Heart left ventricle (tissue), 16 donors: Measurements from ENCODE around the gene NISCH. TPM values are rescaled to one million over a fixed set of nuclear protein-coding genes. Genes with fewer than 3 reads are reported as not detected.

ENCODE experiments used
- ATAC-seq, 4 donors: fragments of 200-7000 bp; cut with Tn5 transposase; one replicate each; pipeline ENCODE4 v1.9.1; 2020 to 2022; ENCODE audit warnings: moderate library complexity in 4 of 4, mild to moderate bottlenecking in 3 of 4, moderate number of reproducible peaks in 1 of 4
- DNase-seq, 5 donors: peaks; one replicate each; pipeline ENCODE4 v3.0.0-alpha.2; 2020
- H3K27ac ChIP-seq, 12 donors: fragments of 200-600 bp; sonication (generic) in 4 of 12; one replicate each; pipeline versions ENCODE4 v1.5.0 to v1.8.0; 2016 to 2022; ENCODE audit warnings: mild to moderate bottlenecking in 2 of 12
- H3K27me3 ChIP-seq, 9 donors: fragments of 200-600 bp; sonication (generic) in 2 of 9; one replicate each; pipeline versions ENCODE4 v1.5.1 to v1.8.0; 2016 to 2022; ENCODE audit warnings: mild to moderate bottlenecking in 3 of 9
- H3K36me3 ChIP-seq, 9 donors: fragments of 200-600 bp; sonication (generic) in 2 of 9; one replicate each; pipeline versions ENCODE4 v1.5.0 to v1.8.0; 2018 to 2022; ENCODE audit warnings: mild to moderate bottlenecking in 2 of 9
- H3K4me1 ChIP-seq, 12 donors: fragments of 200-600 bp; sonication (generic) in 4 of 12; one replicate each; pipeline versions ENCODE4 v1.5.0 to v1.8.0; 2016 to 2022; ENCODE audit warnings: mild to moderate bottlenecking in 3 of 12
- H3K4me3 ChIP-seq, 12 donors: fragments of 200-600 bp; sonication (generic) in 4 of 12; one replicate each; pipeline versions ENCODE4 v1.5.0 to v1.8.0; 2017 to 2022; ENCODE audit warnings: mild to moderate bottlenecking in 9 of 12, moderate library complexity in 4 of 12
- H3K9me3 ChIP-seq, 12 donors: fragments of 200-600 bp; sonication (generic) in 4 of 12; one replicate each; pipeline versions ENCODE4 v1.5.0 to v1.8.0; 2016 to 2022; ENCODE audit warnings: mild to moderate bottlenecking in 1 of 12
- CTCF ChIP-seq, 12 donors: fragments of 200-600 bp; sonication (generic) in 4 of 12; IDR thresholded peaks; one replicate each; pipeline versions ENCODE4 v1.5.0 to v1.8.0; 2018 to 2022; ENCODE audit warnings: antibody characterized with exemption in 12 of 12, mild to moderate bottlenecking in 5 of 12
- POLR2A ChIP-seq, 2 donors: fragments of 450-650 bp; IDR thresholded peaks; one replicate each; pipeline ENCODE4 v1.6.1; 2017; ENCODE audit warnings: antibody characterized with exemption in 2 of 2, mild to moderate bottlenecking in 2 of 2, moderate library complexity in 2 of 2
- WGBS, 4 donors: extraction: QIAGEN DNeasy Blood & Tissue Kit in 2 of 4; methylation state at CpG; one replicate each; pipeline versions ENCODE4 v1.1.5 to v1.1.7; 2013 to 2018; 5-methylcytosine and 5-hydroxymethylcytosine counted together
- intact Hi-C, 10 donors: fragments of 100-400 bp; cut with DNase I; formaldehyde crosslinking; loops; one replicate each; pipeline versions ENCODE4 v1.11.1 to v1.14.2; 2022
- polyA plus RNA-seq, 2 donors: library from polyadenylated mRNA; stranded (reverse); fragments of 200-250 nt; gene quantifications; one replicate each; pipeline ENCODE4 v1.2.3, GENCODE V29; 2013
- total RNA-seq, 9 donors: library from RNA; depleted of rRNA in 2 of 9; stranded (reverse); fragments of >200 nt in 2 of 9; fragmentation: NEBNext Ultra II Directional in 3 of 9; extraction: Animal tissue kit (Norgen Biotek cat#: 25700) in 3 of 9; gene quantifications; one replicate each; pipeline versions ENCODE4 v1.1.0 to v1.2.4, GENCODE V29; 2016 to 2023
- donor health status: ischemic (EF 13 %, LVEDD 7.1; RV severe dilation, severe dysfunction).
- donor health status: healthy with polysubstance abuse.
- donor health status: DM: no; HTN: yes; CAD: no.
- donor health status: DM: no; HTN: no; CAD: no.
- donor health status: ischemic (EF 25% LVEDD 6.9; RV normal size, moderate dysfunction).
- donor health status: ischemic (EF 25% LVEDD 5.7; RV mildly dilated, moderate dysfunction).
- donor health status: healthy.
- donor health status: DM: yes; HTN: yes; CAD: no.
- donor health status: ischemic (EF 35%, LVEDD 5.7; RV mildly dilated, moderate dysfunction).
- donor health status: nonischemic (EF 11% LVEDD 7.7; RV severe dilation, severe dysfunction).
- donor health status: DM: yes; HTN: yes; CAD: no.
- donor health status: PGD.
- donor health status: ischemic (EF 29% LVEDD 5.4; RV normal size, mild dysfunction).
- donor health status: nonischemic (EF 23%, LVEDD 6.1; RV moderate dilation, normal function).

NISCH gene
- total and polyA plus RNA-seq, 11 donors, result 28.8 to 56.2 (median 42.0) TPM

GRCh38 chr3:52435246-52436101 lies 19.9 kb upstream of the NISCH start:
- intact Hi-C loops, result no loop called here
- DNase-seq, result peak in 4 of 5 donors; percentile 24 to 51 (median 34)
- 92 to 95% (median 94%) methylated on average over 24 to 32 of the region's 32 CpGs for WGBS, 4 donors
- no peaks in the 10 kb centered on the region for H3K9me3 ChIP-seq
- peak in 1 of 4 donors; percentile 6 for ATAC-seq
- peaks cover 0 to 5% (median 0%) of the 10 kb centered on the region in 9 donors for H3K36me3 ChIP-seq
- no peak overlapping the region for H3K4me3 ChIP-seq
- no peak for TF ChIP-seq CTCF (IDR thresholded peaks at IDR 0.05)
- TF ChIP-seq POLR2A (IDR thresholded peaks at IDR 0.05), result no peak
- peak overlapping the region in 8 of 12 donors; percentile 5 to 76 (median 66) for H3K27ac ChIP-seq
- H3K4me1 ChIP-seq, result peaks cover 13 to 66% (median 46%) of the 10 kb centered on the region in 12 donors
- no peaks in the 10 kb centered on the region for H3K27me3 ChIP-seq

- H3K4me1 ChIP-seq, result peaks cover 13 to 57% (median 36%) of the 10 kb centered on the region in 12 donors
- 75 to 89% (median 84%) methylated on average over 13 of the region's 13 CpGs for WGBS, 4 donors
- intact Hi-C loops, result no loop called here
- DNase-seq (peak in 4 of 5 donors; percentile 32 to 73 (median 56)), ATAC-seq (peak; percentile 4 to 61 (median 22))
- H3K9me3 ChIP-seq, result no peaks in the 10 kb centered on the region
- H3K4me3 ChIP-seq, result no peak overlapping the region
- TF ChIP-seq POLR2A (IDR thresholded peaks at IDR 0.05), result no peak
- no peak for TF ChIP-seq CTCF (IDR thresholded peaks at IDR 0.05)
- H3K36me3 ChIP-seq, result peaks cover 0 to 5% (median 0%) of the 10 kb centered on the region in 9 donors
- no peaks in the 10 kb centered on the region for H3K27me3 ChIP-seq
- H3K27ac ChIP-seq, result peak overlapping the region in 7 of 12 donors; percentile 24 to 75 (median 65)
Observed at GRCh38 chr3:52436500-52437149, 18.8 kb upstream of the NISCH start.

- Histone ChIP-seq H3K36me3 (peaks cover 0 to 5% (median 0%) of the 10 kb centered on the region in 9 donors), H3K4me1 (peaks cover 8 to 48% (median 29%) of the 10 kb centered on the region in 12 donors), H3K27me3 (no peaks in the 10 kb centered on the region), H3K4me3 (no peak overlapping the region), H3K27ac (peak overlapping the region in 7 of 12 donors; percentile 11 to 75 (median 65)), H3K9me3 (no peaks in the 10 kb centered on the region)
- 90 to 100% (median 96%) methylated on average over 6 to 15 of the region's 15 CpGs for WGBS, 4 donors
- TF ChIP-seq POLR2A (IDR thresholded peaks at IDR 0.05), result no peak
- TF ChIP-seq CTCF (IDR thresholded peaks at IDR 0.05), result no peak
- DNase-seq (peak in 3 of 5 donors; percentile 27 to 64 (median 32)), ATAC-seq (no peak)
- intact Hi-C loops, result no loop called here
Observed at GRCh38 chr3:52437326-52438103, 17.9 kb upstream of the NISCH start.
